Stimulated activated CD4-positive, alpha-beta T cell treated with anti-CD3 and anti-CD28 coated beads, Interleukin-12 subunit alpha, Interleukin-12 subunit beta, amount 100 ng/mL, for 48 hours (primary cell): ENCODE results near the gene OR1D2.
"Not testable (repeated sequence)": the region's sequence is repeated elsewhere in the genome, so short reads cannot be mapped to it uniquely, and the experiment has no call there.

Source experiments
- DNase-seq, 3 donors: peaks; one replicate each; pipeline ENCODE4 v3.0.0-alpha.2; 2020; ENCODE audit warnings: low read depth in 2 of 3, low spot score in 1 of 3

The OR1D2 gene, protein sequence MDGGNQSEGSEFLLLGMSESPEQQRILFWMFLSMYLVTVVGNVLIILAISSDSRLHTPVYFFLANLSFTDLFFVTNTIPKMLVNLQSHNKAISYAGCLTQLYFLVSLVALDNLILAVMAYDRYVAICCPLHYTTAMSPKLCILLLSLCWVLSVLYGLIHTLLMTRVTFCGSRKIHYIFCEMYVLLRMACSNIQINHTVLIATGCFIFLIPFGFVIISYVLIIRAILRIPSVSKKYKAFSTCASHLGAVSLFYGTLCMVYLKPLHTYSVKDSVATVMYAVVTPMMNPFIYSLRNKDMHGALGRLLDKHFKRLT

GRCh38 chr17:3104322-3104721, at the start of gene OR1D2:
Gene OR1D2, minus strand, starts transcription at chr17:3104422. Its CDS starts 11,426 bp downstream, at chr17:3092996.
- no peak for DNase-seq

DNA sequence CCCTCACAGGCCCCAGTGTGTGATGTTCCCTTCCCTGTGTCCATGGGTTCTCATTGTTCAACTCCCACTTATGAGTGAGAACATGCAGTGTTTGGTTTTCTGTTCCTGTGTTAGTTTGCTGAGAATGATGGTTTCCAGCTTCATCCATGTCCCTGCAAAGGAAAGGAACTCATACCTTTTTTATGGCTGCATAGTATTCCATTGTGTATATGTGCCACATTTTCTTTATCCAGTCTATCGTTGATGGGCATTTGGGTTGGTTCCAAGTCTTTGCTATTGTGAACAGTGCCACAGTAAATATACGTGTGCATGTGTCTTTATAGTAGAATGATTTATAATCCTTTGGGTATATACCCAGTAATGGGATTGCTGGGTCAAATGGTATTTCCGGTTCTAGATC, 33.3 kb upstream of the OR1D2 start:
- not testable (repeated sequence) for DNase-seq

- DNase-seq, result no peak
Measured at GRCh38 chr17:3127451-3127850, 23.2 kb upstream of the OR1D2 start, which contains the start of gene OR1G1. Gene OR1G1, minus strand, starts transcription at chr17:3127551. Its CDS starts 0 bp downstream, at chr17:3127551.

- not testable (repeated sequence) for DNase-seq
Measured at GRCh38 chr17:3073850-3074249, 30.4 kb downstream of the OR1D2 start.

DNA sequence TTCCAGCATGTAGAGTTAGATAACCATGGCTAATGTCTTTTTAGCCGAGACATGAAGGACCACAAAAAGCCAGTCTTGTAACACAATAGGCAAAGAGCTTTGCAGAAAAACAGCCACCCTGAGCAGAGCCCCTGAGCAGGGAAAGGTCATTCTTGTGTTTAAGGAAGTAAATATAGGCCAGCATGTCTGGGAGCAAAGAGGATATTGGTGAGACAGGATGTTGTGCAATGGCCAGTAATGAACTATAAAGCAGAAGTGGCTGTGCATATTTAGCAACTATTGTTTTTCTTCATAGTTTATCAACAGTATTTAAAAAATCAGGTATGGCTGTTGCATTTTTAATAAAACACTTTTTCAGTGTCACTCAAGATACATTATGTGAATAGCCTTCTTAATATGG, 39.0 kb downstream of the OR1D2 start:
- not testable (repeated sequence) for DNase-seq

DNA sequence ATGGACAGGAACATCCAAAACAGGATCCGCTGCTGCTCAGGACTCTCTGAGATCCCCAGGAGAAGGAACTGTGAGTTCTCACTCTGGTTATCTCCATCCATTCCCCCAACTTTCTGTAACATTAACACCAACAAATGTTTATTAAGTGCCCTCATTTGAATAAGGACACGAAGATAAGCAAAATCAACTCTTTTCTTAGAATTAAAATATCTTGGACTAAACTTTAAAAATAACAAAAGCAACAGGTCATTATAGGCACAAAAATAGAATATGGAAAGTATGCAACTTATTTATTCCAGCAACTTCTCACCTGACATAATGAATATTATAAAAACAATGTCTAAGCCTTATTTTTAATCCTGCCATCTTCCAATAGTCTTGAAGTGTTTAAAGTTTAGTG, 40.7 kb downstream of the OR1D2 start, which contains the start of gene OR1D5:
TSS of gene OR1D5 (minus strand) at position 101 of the 400 bp plus-strand sequence. CDS start at position 101, 0 bp downstream.
- DNase-seq, result not testable (repeated sequence)

DNA sequence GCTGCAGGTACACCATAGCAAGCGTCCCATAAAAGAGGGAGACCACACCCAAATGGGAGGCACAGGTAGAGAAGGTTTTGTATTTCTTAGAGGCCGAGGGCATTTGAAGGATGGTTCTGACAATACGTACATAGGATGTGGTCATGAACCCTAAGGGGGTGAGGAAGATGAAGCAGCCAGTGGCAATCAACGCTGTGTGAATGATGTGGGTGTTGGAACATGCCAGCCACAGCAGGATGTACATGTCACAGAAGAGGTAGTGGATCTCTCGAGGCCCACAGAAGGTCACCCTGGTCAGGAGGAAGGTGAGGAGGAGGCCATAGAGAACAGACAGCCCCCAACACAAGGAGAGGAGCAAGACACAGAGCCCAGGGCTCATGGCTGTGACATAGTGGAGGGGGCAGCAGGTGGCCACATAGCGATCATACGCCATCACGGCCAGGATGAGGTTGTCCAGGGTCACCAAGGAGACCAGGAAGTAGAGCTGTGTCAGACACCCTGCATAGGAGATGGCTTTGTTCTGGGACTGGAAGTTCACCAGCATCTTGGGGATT, 41.3 kb downstream of the OR1D2 start:
- not testable (repeated sequence) for DNase-seq

- not testable (repeated sequence) for DNase-seq
Measured at GRCh38 chr17:3054868-3055267, 49.4 kb downstream of the OR1D2 start.

DNA sequence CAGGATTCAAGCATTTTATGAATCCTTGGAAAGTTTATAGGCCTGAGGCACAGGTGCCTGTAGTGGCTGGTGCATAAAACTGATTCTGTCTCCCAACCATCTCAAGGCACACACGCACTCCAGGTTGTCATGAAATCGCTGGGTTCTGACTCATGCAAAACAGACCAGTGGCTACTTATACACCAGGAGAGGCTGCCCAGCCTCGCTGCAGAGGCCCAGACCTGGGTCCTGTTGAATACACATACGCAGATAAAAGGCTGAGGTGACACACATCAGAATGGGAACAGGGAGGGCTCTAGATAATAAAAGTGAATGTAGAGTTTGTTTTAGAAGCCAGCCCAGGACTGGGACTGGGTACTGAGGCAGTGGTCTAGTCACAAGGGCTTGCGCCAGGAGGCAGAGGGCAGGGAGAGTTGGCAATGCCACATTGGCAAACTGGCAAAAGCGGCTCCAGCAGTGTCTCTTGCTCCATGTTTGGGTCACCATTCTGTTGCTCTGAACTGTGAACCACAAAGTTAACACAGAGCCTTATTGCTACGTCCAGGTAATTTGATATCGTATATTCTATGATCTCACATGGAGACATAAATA, 54.4 kb downstream of the OR1D2 start:
- DNase-seq, result no peak

GRCh38 chr17:3048727-3049471, 55.3 kb downstream of the OR1D2 start:
- DNase-seq, result peak; percentile 90 to 95 (median 91)

DNA sequence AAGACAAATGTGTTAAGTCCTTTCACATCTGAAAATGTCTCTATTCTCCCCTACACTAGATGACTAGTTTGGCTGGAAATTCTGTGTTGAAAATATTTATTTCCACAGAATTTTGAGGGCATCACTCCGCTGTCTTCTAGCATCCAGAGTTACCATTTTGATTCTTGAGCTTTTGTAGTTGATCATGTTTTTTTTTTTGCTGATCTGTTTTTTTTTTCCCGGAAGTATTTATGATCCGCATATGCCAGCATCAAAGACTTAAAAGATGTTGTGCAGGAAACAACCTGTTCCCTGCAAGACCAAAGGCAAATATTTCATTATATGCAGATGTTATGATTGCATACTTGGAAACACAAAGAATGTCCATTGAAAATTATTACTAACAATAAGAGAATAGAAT, 57.5 kb downstream of the OR1D2 start:
- no peak for DNase-seq

- peak in 2 of 3 donors; percentile 14 to 23 for DNase-seq
Measured at GRCh38 chr17:3043737-3044365, 60.4 kb downstream of the OR1D2 start.

DNA sequence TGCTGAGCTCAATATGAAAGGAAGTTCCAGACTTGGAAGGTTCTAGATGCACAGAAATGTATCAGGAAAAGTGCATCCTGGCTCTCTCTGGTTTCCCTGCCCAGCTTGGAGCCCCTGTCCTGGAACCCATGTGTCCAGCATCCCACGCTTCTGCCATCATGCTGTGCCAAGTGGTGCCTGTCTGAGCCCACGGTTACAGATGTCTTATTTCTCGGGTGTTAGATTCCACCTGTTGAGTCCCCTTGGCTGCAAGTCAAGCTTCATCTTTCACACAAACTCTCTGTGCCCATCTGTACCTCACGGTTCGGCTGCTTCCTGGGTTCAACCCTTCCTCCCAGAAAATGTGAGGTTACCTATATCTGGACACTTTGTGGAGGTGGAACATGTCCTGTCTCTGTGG, 63.3 kb downstream of the OR1D2 start:
- no peak for DNase-seq

DNA sequence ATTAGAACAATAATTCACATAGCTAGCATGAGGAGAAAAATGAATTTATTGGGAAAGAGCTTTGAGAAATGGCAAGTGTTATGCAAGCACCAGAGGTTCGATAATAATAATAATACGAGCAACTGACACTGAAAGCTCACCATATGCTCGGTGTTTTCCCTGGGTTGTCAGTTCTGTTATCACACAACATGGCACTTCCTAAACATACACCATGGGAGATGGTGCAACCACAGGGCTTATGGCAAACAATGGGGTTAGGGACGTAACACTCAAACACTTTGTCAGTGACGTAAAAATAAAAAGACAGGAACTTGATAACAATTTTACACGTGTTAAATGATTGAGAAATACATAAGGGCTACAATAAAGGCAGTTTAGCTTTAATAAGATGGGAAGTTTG, 64.5 kb downstream of the OR1D2 start:
- no peak for DNase-seq

GRCh38 chr17:3038941-3039340, 65.3 kb downstream of the OR1D2 start:
- no peak for DNase-seq
